Loucy (cell line): ENCODE measurements around the gene MGAT5.

Source experiments
- CTCF ChIP-seq: fragments of 200-600 bp; sonication (generic); conservative IDR thresholded peaks from 2 replicates; pipeline ENCODE4 v1.5.1; 2014; ENCODE audit warnings: mild to moderate bottlenecking, antibody characterized with exemption, low read length
- EZH2phosphoT487 ChIP-seq: fragments of 200-600 bp; IDR thresholded peaks from 2 replicates; pipeline ENCODE4 v1.6.1; 2018; ENCODE audit warnings: antibody characterized with exemption, mild to moderate bottlenecking, moderate library complexity, borderline replicate concordance

GRCh38 chr2:134482766-134483340 lies 229.0 kb downstream of the MGAT5 start:
- TF ChIP-seq CTCF (no peak), EZH2phosphoT487 (no peak)
